ENCODE results near the gene ALDH1A2.
"Not testable (repeated sequence)": the region's sequence is repeated elsewhere in the genome, so short reads cannot be mapped to it uniquely, and the experiment has no call there.

The ALDH1A2 gene

DNA sequence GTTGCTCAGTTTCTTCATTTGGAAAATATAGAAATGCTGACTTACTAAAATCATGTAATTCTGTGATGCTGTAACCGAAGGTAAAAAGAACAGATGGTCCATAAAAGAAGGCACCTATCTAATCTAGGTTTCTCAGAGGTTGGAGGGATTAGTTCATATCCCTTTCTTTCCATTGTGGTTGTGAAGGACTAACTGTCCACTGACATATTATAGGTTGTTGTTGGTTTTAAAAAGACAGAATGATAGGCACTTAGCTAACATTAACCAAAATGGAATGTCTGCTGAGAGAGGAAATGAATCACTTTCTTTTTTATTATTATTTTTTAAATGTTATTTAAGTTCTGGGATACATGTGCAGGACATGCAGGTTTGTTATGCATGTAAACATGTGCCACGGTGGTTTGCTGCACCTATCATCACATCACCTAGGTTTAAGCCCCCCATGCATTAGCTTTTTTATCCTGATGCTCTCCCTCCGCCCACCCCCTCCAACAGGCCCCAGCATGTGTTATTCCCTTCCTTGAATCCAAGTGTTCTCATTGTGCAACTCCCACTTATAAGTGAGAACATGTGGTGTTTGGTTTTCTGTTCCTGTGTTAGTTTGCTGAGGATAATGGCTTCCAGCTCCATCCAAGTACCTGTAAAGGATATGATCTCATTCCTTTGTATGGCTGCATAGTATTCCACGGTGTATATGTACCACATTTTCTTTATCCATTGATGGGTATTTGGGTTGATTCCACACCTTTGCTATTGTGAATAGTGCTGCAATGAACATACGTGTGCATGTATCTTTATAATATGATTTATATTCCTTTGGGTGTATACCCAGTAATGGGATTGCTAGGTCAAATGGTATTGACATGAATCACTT, 45.8 kb downstream of the ALDH1A2 start:
- Histone ChIP-seq H3K4me1 (ENCODE audit: control insufficient read depth, insufficient read depth, low read length) (no peaks in the 10 kb centered on the region), H3K36me3 (ENCODE audit: control insufficient read depth, insufficient read depth, low read length) (no peaks in the 10 kb centered on the region), H3K4me3 (ENCODE audit: low read depth, low read length) (no peak overlapping the region), H3K9ac (ENCODE audit: low read length) (no peak overlapping the region), H3K9me3 (ENCODE audit: control insufficient read depth, insufficient read depth, low read depth, low read length) (0 out of 2 replicates have a peak, but pooled peaks cover 3% of the 10 kb centered on the region), H3K27me3 (ENCODE audit: control insufficient read depth, insufficient read depth, low read length) (no peaks in the 10 kb centered on the region), H3K27ac (ENCODE audit: low read depth, low read length) (no peak overlapping the region)

DNA sequence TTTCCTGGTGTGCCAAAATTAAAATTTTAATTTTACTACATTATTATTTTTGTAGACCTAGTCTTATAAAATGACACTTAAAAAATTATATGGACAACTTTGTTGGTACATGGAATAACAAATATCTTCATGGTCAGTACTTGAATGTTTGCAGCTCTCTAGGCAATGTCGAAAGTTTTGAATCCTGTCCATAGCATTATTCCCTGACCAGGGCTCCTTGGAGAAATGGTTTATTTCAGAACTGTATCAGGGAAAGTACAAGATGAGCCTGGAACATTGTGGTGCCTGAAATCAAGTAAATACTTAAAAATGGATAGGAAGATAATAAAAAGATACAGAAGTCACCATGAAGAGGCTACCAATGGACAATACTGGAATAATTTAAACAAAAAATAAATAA, 47.6 kb downstream of the ALDH1A2 start:
- Histone ChIP-seq H3K27me3 (ENCODE audit: control insufficient read depth, insufficient read depth, low read length) (no peaks in the 10 kb centered on the region), H3K4me3 (ENCODE audit: low read depth, low read length) (no peak overlapping the region)

DNA sequence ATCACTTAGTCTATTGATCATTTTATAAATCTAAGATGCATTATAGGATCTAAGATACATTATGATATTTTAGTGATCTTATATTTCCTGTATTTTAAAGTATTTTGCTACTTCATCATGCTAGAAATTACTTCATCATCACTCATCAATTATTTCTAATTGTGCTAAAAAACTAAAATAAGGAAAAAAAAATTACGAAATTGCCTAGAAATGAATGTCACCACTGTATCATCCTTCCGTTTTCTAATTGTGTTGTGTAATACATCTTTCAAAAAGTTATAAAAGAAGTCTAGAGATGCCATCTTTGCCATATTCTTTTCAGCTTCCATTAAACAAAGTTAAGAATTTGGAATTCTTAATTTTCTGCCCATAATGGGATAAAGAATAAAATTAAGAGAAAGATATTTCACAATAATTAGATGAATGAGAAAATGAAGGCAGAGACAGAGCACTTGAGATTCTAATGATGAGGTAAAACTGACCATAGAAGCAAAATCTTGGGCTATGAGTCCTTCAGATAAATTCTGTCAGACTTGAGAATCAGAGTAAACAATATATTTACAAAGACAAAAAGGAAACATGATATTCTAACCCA, 48.8 kb downstream of the ALDH1A2 start:
- H3K27ac ChIP-seq (ENCODE audit: low read depth, low read length), result no peak overlapping the region
- no peak overlapping the region for H3K9ac ChIP-seq (ENCODE audit: low read length)
- H3K36me3 ChIP-seq (ENCODE audit: control insufficient read depth, insufficient read depth, low read length), result no peaks in the 10 kb centered on the region
- no peaks in the 10 kb centered on the region for H3K9me3 ChIP-seq (ENCODE audit: control insufficient read depth, insufficient read depth, low read depth, low read length)
- no peaks in the 10 kb centered on the region for H3K4me1 ChIP-seq (ENCODE audit: control insufficient read depth, insufficient read depth, low read length)
- H3K27me3 ChIP-seq (ENCODE audit: control insufficient read depth, insufficient read depth, low read length), result no peaks in the 10 kb centered on the region
- H3K4me3 ChIP-seq (ENCODE audit: low read depth, low read length), result no peak overlapping the region

More for the DNA sequence above, 47.6 kb downstream of the ALDH1A2 start:
- Histone ChIP-seq H3K4me1 (ENCODE audit: control insufficient read depth, insufficient read depth, low read length) (no peaks in the 10 kb centered on the region), H3K36me3 (ENCODE audit: control insufficient read depth, insufficient read depth, low read length) (no peaks in the 10 kb centered on the region), H3K9ac (ENCODE audit: low read length) (no peak overlapping the region), H3K27ac (ENCODE audit: low read depth, low read length) (no peak overlapping the region), H3K9me3 (ENCODE audit: control insufficient read depth, insufficient read depth, low read depth, low read length) (no peaks in the 10 kb centered on the region)

DNA sequence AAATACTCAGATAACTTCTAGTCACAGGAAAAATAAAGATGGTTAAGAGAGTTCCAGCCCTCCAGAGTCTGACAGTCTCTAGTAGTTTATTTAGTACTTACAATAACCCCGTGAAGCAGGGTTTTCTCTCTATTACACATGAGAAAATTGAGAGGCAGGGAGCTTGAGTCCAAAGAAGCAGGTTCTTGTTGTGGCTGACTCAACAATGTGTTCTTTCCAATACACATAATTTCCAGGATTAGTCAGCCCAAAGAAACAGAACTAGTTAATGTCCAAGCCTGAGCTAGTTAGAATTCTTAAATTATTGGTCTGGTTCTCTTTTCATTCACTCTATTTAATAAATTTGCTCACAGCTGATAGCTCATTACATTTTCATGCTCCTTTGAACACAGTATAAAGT, 49.9 kb downstream of the ALDH1A2 start:
- Histone ChIP-seq H3K27me3 (ENCODE audit: control insufficient read depth, insufficient read depth, low read length) (no peaks in the 10 kb centered on the region), H3K9me3 (ENCODE audit: control insufficient read depth, insufficient read depth, low read depth, low read length) (no peaks in the 10 kb centered on the region), H3K9ac (ENCODE audit: low read length) (no peak overlapping the region), H3K27ac (ENCODE audit: low read depth, low read length) (no peak overlapping the region), H3K4me1 (ENCODE audit: control insufficient read depth, insufficient read depth, low read length) (no peaks in the 10 kb centered on the region), H3K4me3 (ENCODE audit: low read depth, low read length) (no peak overlapping the region), H3K36me3 (ENCODE audit: control insufficient read depth, insufficient read depth, low read length) (no peaks in the 10 kb centered on the region)

DNA sequence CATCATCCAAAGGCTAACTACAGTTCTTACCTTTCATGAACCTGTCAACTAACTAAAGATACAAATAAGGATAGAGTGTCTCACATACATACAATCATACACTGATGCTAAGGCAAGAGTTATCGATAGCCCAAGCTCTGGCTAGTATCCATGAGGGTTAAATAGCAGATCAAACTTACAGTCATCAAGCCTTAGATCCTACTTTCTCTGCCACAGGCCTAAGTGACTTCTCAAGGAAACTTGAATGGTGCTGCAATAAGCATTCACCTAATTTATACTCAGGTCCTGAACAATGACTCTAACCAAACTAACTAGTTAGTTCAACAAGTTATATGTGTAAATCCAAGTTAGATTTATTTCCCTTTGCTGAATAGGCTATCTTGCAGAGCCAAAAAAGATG, 51.0 kb downstream of the ALDH1A2 start:
- no peaks in the 10 kb centered on the region for H3K36me3 ChIP-seq (ENCODE audit: control insufficient read depth, insufficient read depth, low read length)
- no peaks in the 10 kb centered on the region for H3K4me1 ChIP-seq (ENCODE audit: control insufficient read depth, insufficient read depth, low read length)
- no peaks in the 10 kb centered on the region for H3K27me3 ChIP-seq (ENCODE audit: control insufficient read depth, insufficient read depth, low read length)
- no peak overlapping the region for H3K9ac ChIP-seq (ENCODE audit: low read length)
- H3K4me3 ChIP-seq (ENCODE audit: low read depth, low read length), result no peak overlapping the region
- H3K9me3 ChIP-seq (ENCODE audit: control insufficient read depth, insufficient read depth, low read depth, low read length), result no peaks in the 10 kb centered on the region
- no peak overlapping the region for H3K27ac ChIP-seq (ENCODE audit: low read depth, low read length)

DNA sequence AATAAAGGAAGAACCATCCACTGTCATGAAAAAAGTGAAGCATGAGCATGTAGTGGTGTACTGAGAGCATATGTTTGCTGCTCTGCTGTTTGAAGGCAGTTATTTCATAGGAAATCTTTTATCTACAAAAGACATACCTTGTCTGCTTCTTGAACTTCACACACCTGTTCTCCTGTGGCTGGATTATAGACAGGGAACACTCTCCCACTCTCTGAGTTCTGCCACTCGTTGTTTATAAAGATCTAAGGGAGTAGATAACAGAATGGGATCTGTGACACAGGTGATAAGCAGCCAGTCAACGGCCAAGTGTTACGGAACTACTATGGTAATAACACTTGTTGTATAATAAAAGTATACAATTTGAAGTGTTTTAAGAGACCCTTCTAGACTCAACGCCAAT, 51.5 kb downstream of the ALDH1A2 start:
- no peaks in the 10 kb centered on the region for H3K36me3 ChIP-seq (ENCODE audit: control insufficient read depth, insufficient read depth, low read length)
- H3K27ac ChIP-seq (ENCODE audit: low read depth, low read length), result no peak overlapping the region

DNA sequence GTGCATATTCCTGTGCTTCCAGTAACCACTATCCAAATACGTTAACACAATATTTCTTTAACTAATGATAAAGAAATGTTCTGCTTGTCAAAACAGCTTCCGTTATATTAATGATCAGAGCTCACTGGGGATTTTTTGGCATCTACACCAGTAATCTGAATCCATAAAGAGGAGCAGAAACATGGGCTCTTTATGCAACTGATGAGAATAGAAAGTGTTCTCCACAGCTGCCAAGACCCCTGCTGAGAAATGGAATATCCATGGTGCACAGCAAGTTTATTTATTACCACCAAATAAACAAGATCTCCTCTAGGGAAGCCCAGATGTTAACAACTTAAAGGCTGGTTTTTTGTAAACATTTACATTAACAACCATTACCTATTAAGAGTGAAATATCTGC, 54.5 kb downstream of the ALDH1A2 start:
- H3K9ac ChIP-seq (ENCODE audit: low read length), result no peak overlapping the region
- no peaks in the 10 kb centered on the region for H3K36me3 ChIP-seq (ENCODE audit: control insufficient read depth, insufficient read depth, low read length)
- H3K27me3 ChIP-seq (ENCODE audit: control insufficient read depth, insufficient read depth, low read length), result no peaks in the 10 kb centered on the region
- no peaks in the 10 kb centered on the region for H3K4me1 ChIP-seq (ENCODE audit: control insufficient read depth, insufficient read depth, low read length)
- no peak overlapping the region for H3K4me3 ChIP-seq (ENCODE audit: low read depth, low read length)
- H3K9me3 ChIP-seq (ENCODE audit: control insufficient read depth, insufficient read depth, low read depth, low read length), result peaks cover 2% of the 10 kb centered on the region; the same call in 1 of the 2 replicates
- no peak overlapping the region for H3K27ac ChIP-seq (ENCODE audit: low read depth, low read length)

More for the DNA sequence above, 51.5 kb downstream of the ALDH1A2 start:
- no peaks in the 10 kb centered on the region for H3K4me1 ChIP-seq (ENCODE audit: control insufficient read depth, insufficient read depth, low read length)
- no peaks in the 10 kb centered on the region for H3K27me3 ChIP-seq (ENCODE audit: control insufficient read depth, insufficient read depth, low read length)
- no peak overlapping the region for H3K9ac ChIP-seq (ENCODE audit: low read length)
- no peak overlapping the region for H3K4me3 ChIP-seq (ENCODE audit: low read depth, low read length)
- H3K9me3 ChIP-seq (ENCODE audit: control insufficient read depth, insufficient read depth, low read depth, low read length), result no peaks in the 10 kb centered on the region

DNA sequence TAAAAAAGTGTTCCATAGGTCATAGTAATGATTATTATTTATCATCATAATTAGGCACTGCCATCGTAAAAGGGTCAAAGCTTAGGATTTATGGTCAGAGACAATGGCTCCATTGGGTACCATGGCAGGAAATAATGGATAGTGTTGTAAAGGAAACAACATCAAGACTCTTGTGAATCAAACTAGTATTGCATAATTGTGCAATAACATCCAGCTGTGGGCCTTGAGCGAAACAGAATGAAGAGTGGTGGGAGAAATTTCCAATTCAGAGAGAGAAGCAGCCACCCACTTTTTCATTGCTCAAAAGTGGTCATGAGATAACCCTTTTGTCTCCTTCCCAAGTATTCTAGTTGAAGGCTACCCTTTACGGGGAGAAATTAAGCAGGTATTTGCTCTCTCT, 61.7 kb downstream of the ALDH1A2 start:
- no peaks in the 10 kb centered on the region for H3K4me1 ChIP-seq (ENCODE audit: control insufficient read depth, insufficient read depth, low read length)
- H3K27ac ChIP-seq (ENCODE audit: low read depth, low read length), result no peak overlapping the region
- H3K27me3 ChIP-seq (ENCODE audit: control insufficient read depth, insufficient read depth, low read length), result no peaks in the 10 kb centered on the region
- H3K9me3 ChIP-seq (ENCODE audit: control insufficient read depth, insufficient read depth, low read depth, low read length), result peaks cover 9% of the 10 kb centered on the region; the same call in 1 of the 2 replicates
- no peak overlapping the region for H3K4me3 ChIP-seq (ENCODE audit: low read depth, low read length)
- H3K9ac ChIP-seq (ENCODE audit: low read length), result no peak overlapping the region
- H3K36me3 ChIP-seq (ENCODE audit: control insufficient read depth, insufficient read depth, low read length), result no peaks in the 10 kb centered on the region

DNA sequence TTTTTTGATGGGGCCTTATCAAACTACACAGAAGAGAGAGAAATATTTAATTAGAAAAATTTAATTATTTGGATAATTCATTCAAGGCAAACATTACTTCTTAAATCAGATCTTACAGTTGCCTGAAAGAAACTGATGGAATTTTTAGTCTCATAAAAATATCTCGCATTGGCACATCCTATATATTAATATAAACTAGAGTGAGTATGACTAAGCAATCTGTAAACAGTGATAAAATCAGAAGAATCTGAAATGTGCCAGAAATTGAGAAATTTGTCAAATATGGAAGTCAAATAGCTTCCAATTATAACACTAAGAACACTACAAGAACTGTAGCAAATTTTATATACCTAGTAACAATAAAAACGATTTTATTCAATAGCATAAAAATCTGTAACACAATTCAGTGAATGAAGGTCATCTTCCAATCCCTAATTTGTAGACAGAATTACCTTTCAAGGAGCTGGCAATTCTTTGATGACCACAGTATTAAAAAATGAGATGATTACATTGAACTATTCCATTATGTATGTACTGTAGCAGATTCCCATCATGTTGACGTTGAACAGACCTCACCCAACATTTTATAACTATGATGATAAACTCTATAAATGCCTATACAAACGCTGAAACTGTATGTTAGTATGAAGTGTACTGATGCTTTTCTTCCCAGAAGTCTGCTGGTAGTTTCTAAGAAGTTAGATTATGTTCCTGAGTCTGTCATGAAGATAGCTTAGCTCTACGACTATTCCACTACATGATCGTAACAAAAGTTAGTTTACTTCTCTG, 63.0 kb downstream of the ALDH1A2 start:
- no peaks in the 10 kb centered on the region for H3K27me3 ChIP-seq (ENCODE audit: control insufficient read depth, insufficient read depth, low read length)
- no peaks in the 10 kb centered on the region for H3K4me1 ChIP-seq (ENCODE audit: control insufficient read depth, insufficient read depth, low read length)
- no peaks in the 10 kb centered on the region for H3K36me3 ChIP-seq (ENCODE audit: control insufficient read depth, insufficient read depth, low read length)
- no peak overlapping the region for H3K9ac ChIP-seq (ENCODE audit: low read length)
- no peak overlapping the region for H3K27ac ChIP-seq (ENCODE audit: low read depth, low read length)
- peaks cover 10% of the 10 kb centered on the region; the same call in 1 of the 2 replicates for H3K9me3 ChIP-seq (ENCODE audit: control insufficient read depth, insufficient read depth, low read depth, low read length)
- no peak overlapping the region for H3K4me3 ChIP-seq (ENCODE audit: low read depth, low read length)

DNA sequence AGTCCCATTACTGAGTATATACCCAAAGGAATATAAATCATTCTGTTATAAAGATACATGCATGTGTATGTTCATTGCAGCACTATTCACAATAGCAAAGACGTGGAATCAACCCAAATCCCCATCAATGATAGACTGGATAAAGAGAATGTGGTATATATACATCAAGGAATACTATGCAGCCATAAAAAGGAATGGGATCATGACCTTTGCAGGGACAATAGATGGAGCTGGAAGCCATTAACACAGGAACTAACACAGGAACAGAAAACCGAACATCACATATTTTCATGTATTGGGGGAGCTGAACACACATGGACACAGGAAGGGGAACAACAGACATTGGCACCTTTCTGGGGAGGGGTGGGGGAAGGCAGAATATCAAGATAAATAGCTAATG, 65.8 kb downstream of the ALDH1A2 start:
- not testable (repeated sequence) for H3K27me3 ChIP-seq (ENCODE audit: control insufficient read depth, insufficient read depth, low read length); H3K9me3 ChIP-seq (ENCODE audit: control insufficient read depth, insufficient read depth, low read depth, low read length); H3K9ac ChIP-seq (ENCODE audit: low read length); H3K4me3 ChIP-seq (ENCODE audit: low read depth, low read length); H3K4me1 ChIP-seq (ENCODE audit: control insufficient read depth, insufficient read depth, low read length); H3K36me3 ChIP-seq (ENCODE audit: control insufficient read depth, insufficient read depth, low read length); H3K27ac ChIP-seq (ENCODE audit: low read depth, low read length)

DNA sequence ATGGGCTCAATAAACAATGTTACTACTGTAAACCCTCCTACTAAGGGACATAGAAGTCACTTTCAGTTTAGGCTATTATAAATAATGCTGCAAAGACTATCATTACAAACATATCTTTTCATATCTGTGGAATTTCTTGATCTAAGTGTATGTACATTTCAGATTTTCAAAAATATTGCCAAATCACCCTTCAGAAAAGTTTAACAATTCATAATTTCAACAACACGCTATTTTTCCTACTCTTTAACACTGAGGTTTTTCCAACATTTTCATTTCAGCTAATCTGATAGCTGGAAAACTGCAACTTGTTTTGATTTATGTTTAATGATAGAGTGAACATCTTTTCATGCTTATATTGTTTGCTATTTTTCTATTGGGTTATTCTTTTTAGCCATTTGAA, 69.0 kb downstream of the ALDH1A2 start:
- Histone ChIP-seq H3K9me3 (ENCODE audit: control insufficient read depth, insufficient read depth, low read depth, low read length) (peaks cover 8% of the 10 kb centered on the region; the same call in 1 of the 2 replicates), H3K27me3 (ENCODE audit: control insufficient read depth, insufficient read depth, low read length) (no peaks in the 10 kb centered on the region), H3K36me3 (ENCODE audit: control insufficient read depth, insufficient read depth, low read length) (no peaks in the 10 kb centered on the region), H3K4me1 (ENCODE audit: control insufficient read depth, insufficient read depth, low read length) (no peaks in the 10 kb centered on the region), H3K9ac (ENCODE audit: low read length) (no peak overlapping the region), H3K27ac (ENCODE audit: low read depth, low read length) (no peak overlapping the region), H3K4me3 (ENCODE audit: low read depth, low read length) (no peak overlapping the region)
